Stomach (tissue), 4 donors: ENCODE measurements around the gene IL17A.

Experiments
- CTCF ChIP-seq, 7 experiments: fragments of 450-650 bp in 4 of 7; fragments of 200-600 bp in 3 of 7; sonication (generic) in 3 of 7; IDR thresholded peaks; one replicate each; pipeline ENCODE4 v1.5.1; 2016 to 2019; ENCODE audit warnings: antibody characterized with exemption in 7 of 7, control low read depth in 2 of 7, mild to moderate bottlenecking in 1 of 7
- EP300 ChIP-seq: sonication (generic); formaldehyde crosslinking; IDR thresholded peaks from one replicate; pipeline ENCODE4 v1.6.1; 2017; ENCODE audit warnings: antibody characterized with exemption

GRCh38 chr6:52142556-52142955, 43.6 kb upstream of the IL17A start:
- TF ChIP-seq EP300 (no peak), CTCF (IDR thresholded peaks at IDR 0.05) (no peak)
